ENCODE measurements around the gene SLC9A8. TPM values are rescaled to one million over a fixed set of nuclear protein-coding genes. Genes with fewer than 3 reads are reported as not detected.
"Not testable (repeated sequence)": the region's sequence is repeated elsewhere in the genome, so short reads cannot be mapped to it uniquely, and the experiment has no call there.

Gene SLC9A8
- total RNA-seq, 1 donor from 2014 or later: 4.1 TPM

DNA sequence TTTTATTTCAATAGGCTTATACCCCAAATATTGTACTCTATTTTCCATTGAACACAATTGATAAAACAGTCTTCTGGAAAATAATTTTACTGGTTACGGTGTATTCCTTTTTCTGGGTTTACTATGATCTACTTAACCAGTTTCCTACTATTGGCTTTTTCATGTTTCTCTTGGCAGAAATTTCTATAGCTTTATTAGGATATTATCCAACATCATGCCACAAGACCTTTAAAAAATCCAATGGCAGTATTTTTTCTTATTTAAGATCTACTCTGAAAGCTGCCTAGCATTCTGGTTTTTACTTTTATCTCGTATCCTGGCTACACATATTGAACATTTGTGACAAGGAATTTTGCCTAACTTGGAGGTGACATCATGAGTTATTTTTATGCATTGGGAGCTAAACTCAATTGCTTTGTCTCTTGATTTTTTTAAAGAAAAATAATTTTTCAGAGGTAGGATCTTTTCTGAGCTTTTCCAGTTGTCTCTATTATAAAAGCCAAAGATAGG lies 45.5 kb downstream of the SLC9A8 start:
- Histone ChIP-seq H3K4me3 (no peak overlapping the region), H3K36me3 (no peaks in the 10 kb centered on the region), H3K27me3 (no peaks in the 10 kb centered on the region), H2AFZ (replicated peaks) (no peak overlapping the region), H3K9me3 (ENCODE audit: low read depth) (no peaks in the 10 kb centered on the region), H3K4me1 (no peaks in the 10 kb centered on the region), H3K4me2 (no peak overlapping the region), H3K9ac (no peak overlapping the region), H3K79me2 (ENCODE audit: low read depth) (no peaks in the 10 kb centered on the region), H4K20me1 (ENCODE audit: low read depth) (peaks cover 2% of the 10 kb centered on the region), H3F3A (ENCODE audit: low read depth) (peaks cover 3% of the 10 kb centered on the region), H3K27ac (no peak overlapping the region)
- Mint-ChIP-seq H3K4me3 (no peak overlapping the region), H3K4me1 (peaks cover 32% of the 10 kb centered on the region), H3K27me3 (ENCODE audit: insufficient read depth, low read depth) (peaks cover 3% of the 10 kb centered on the region), H3K9me3 (no peaks in the 10 kb centered on the region), H3K27ac (no peak overlapping the region), H3K36me3 (peaks cover 7% of the 10 kb centered on the region)
- TF ChIP-seq EZH2 (IDR thresholded peaks at IDR 0.05): no peak
- no peak for TF ChIP-seq EZH2phosphoT487 (IDR thresholded peaks at IDR 0.05)
- TF ChIP-seq, protein P1, sequence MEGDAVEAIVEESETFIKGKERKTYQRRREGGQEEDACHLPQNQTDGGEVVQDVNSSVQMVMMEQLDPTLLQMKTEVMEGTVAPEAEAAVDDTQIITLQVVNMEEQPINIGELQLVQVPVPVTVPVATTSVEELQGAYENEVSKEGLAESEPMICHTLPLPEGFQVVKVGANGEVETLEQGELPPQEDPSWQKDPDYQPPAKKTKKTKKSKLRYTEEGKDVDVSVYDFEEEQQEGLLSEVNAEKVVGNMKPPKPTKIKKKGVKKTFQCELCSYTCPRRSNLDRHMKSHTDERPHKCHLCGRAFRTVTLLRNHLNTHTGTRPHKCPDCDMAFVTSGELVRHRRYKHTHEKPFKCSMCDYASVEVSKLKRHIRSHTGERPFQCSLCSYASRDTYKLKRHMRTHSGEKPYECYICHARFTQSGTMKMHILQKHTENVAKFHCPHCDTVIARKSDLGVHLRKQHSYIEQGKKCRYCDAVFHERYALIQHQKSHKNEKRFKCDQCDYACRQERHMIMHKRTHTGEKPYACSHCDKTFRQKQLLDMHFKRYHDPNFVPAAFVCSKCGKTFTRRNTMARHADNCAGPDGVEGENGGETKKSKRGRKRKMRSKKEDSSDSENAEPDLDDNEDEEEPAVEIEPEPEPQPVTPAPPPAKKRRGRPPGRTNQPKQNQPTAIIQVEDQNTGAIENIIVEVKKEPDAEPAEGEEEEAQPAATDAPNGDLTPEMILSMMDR (IDR thresholded peaks at IDR 0.05): no peak
- DNase-seq (ENCODE audit: low spot score): no peak

DNA sequence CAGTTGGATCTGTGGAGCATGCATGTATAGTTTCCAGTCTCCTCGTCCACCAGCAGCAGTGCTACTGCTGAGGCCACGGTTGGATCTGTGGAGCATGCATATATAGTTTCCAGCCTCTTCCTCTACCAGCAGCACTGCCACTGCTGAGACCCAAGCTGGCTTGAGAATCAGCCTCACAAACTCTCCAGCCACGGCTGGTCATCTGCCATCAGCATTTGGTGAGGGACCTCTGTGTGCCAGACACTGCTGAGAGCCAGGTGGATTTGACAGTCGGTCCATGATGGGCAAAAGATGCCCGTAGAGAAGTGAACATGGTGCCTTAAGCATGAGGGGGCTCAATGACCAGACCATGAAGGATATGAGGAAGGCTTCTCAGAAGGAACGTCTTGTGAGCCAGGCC lies 46.4 kb downstream of the SLC9A8 start:
- Mint-ChIP-seq H3K27ac (no peak overlapping the region), H3K36me3 (peaks cover 7% of the 10 kb centered on the region), H3K27me3 (ENCODE audit: insufficient read depth, low read depth) (peaks cover 3% of the 10 kb centered on the region), H3K4me3 (no peak overlapping the region), H3K9me3 (no peaks in the 10 kb centered on the region), H3K4me1 (peaks cover 23% of the 10 kb centered on the region)
- no peaks in the 10 kb centered on the region for H3K9me3 ChIP-seq (ENCODE audit: low read depth)
- no peak overlapping the region for H3K27ac ChIP-seq
- H3K27me3 ChIP-seq: no peaks in the 10 kb centered on the region
- TF ChIP-seq, protein P1 (IDR thresholded peaks at IDR 0.05): no peak
- TF ChIP-seq EZH2 (IDR thresholded peaks at IDR 0.05) (no peak), EZH2phosphoT487 (IDR thresholded peaks at IDR 0.05) (no peak)
- H3K4me1 ChIP-seq: no peaks in the 10 kb centered on the region
- H3K4me3 ChIP-seq: no peak overlapping the region
- H3K79me2 ChIP-seq (ENCODE audit: low read depth): no peaks in the 10 kb centered on the region
- no peak overlapping the region for H2AFZ ChIP-seq (replicated peaks)
- peaks cover 3% of the 10 kb centered on the region for H3F3A ChIP-seq (ENCODE audit: low read depth)
- DNase-seq (ENCODE audit: low spot score): no peak
- no peaks in the 10 kb centered on the region for H3K36me3 ChIP-seq
- no peak overlapping the region for H3K9ac ChIP-seq
- H4K20me1 ChIP-seq (ENCODE audit: low read depth): peaks cover 2% of the 10 kb centered on the region
- H3K4me2 ChIP-seq: no peak overlapping the region

- H3K4me1 ChIP-seq: no peaks in the 10 kb centered on the region
- Mint-ChIP-seq H3K36me3 (peaks cover 7% of the 10 kb centered on the region), H3K4me1 (peaks cover 15% of the 10 kb centered on the region), H3K27ac (no peak overlapping the region), H3K4me3 (no peak overlapping the region), H3K9me3 (no peaks in the 10 kb centered on the region), H3K27me3 (ENCODE audit: insufficient read depth, low read depth) (peaks cover 3% of the 10 kb centered on the region)
- H3K27me3 ChIP-seq: no peaks in the 10 kb centered on the region
- no peak overlapping the region for H3K27ac ChIP-seq
- H3F3A ChIP-seq (ENCODE audit: low read depth): peaks cover 3% of the 10 kb centered on the region
- no peaks in the 10 kb centered on the region for H3K36me3 ChIP-seq
- no peak overlapping the region for H2AFZ ChIP-seq (replicated peaks)
- peaks cover 2% of the 10 kb centered on the region for H4K20me1 ChIP-seq (ENCODE audit: low read depth)
- TF ChIP-seq, protein P1 (IDR thresholded peaks at IDR 0.05): no peak
- TF ChIP-seq EZH2phosphoT487 (IDR thresholded peaks at IDR 0.05) (no peak), EZH2 (IDR thresholded peaks at IDR 0.05) (no peak)
- no peak overlapping the region for H3K4me2 ChIP-seq
- no peak overlapping the region for H3K9ac ChIP-seq
- H3K4me3 ChIP-seq: no peak overlapping the region
- DNase-seq (ENCODE audit: low spot score): no peak
- H3K79me2 ChIP-seq (ENCODE audit: low read depth): no peaks in the 10 kb centered on the region
- H3K9me3 ChIP-seq (ENCODE audit: low read depth): no peaks in the 10 kb centered on the region
Observed at GRCh38 chr20:49859807-49860206, 47.2 kb downstream of the SLC9A8 start.

GRCh38 chr20:49861232-49861631 lies 48.6 kb downstream of the SLC9A8 start:
- Mint-ChIP-seq H3K27ac (peak overlapping the region; percentile 85), H3K4me3 (peak overlapping the region; percentile 15)
- not testable (repeated sequence) for H3K4me1 ChIP-seq; H3K4me3 ChIP-seq; H3K36me3 Mint-ChIP-seq; DNase-seq (ENCODE audit: low spot score); H3K9me3 ChIP-seq (ENCODE audit: low read depth); H3F3A ChIP-seq (ENCODE audit: low read depth); H3K27me3 ChIP-seq; H3K36me3 ChIP-seq; H3K9ac ChIP-seq; H3K4me1 Mint-ChIP-seq; H4K20me1 ChIP-seq (ENCODE audit: low read depth); H3K4me2 ChIP-seq; H3K9me3 Mint-ChIP-seq; H3K79me2 ChIP-seq (ENCODE audit: low read depth); H3K27me3 Mint-ChIP-seq (ENCODE audit: insufficient read depth, low read depth); H3K27ac ChIP-seq; H2AFZ ChIP-seq (replicated peaks)
